Measurements from ENCODE around the gene ATG2B.
"Not testable (repeated sequence)": the region's sequence is repeated elsewhere in the genome, so short reads cannot be mapped to it uniquely, and the experiment has no call there.

Gene ATG2B

GRCh38 chr14:96370528-96370927, 7.4 kb upstream of the ATG2B start:
- no peak for DNase-seq

GRCh38 chr14:96368534-96368933, 5.4 kb upstream of the ATG2B start:
- DNase-seq: no peak
- no peak for ATAC-seq

More at GRCh38 chr14:96370528-96370927, 7.4 kb upstream of the ATG2B start:
- no peak for ATAC-seq

- DNase-seq: no peak
Observed at GRCh38 chr14:96364962-96365361, 1.8 kb upstream of the ATG2B start.

GRCh38 chr14:96363751-96364336, 703 bp upstream of the ATG2B start:
- ATAC-seq (no peak), DNase-seq (peak; percentile 44)

More at GRCh38 chr14:96364962-96365361, 1.8 kb upstream of the ATG2B start:
- no peak for ATAC-seq

- ATAC-seq (peak; percentile 15), DNase-seq (peak; percentile 40)
Observed at GRCh38 chr14:96362071-96362964, 823 bp downstream of the ATG2B start.

GRCh38 chr14:96359959-96360358, 3.2 kb downstream of the ATG2B start:
- no peak for ATAC-seq

GRCh38 chr14:96357216-96357615, 5.9 kb downstream of the ATG2B start:
- DNase-seq (no peak), ATAC-seq (no peak)

More at GRCh38 chr14:96359959-96360358, 3.2 kb downstream of the ATG2B start:
- DNase-seq: no peak

GRCh38 chr14:96354246-96354645, 8.9 kb downstream of the ATG2B start:
- no peak for DNase-seq
- ATAC-seq: no peak

- ATAC-seq (no peak), DNase-seq (no peak)
Observed at GRCh38 chr14:96352708-96353107, 10.4 kb downstream of the ATG2B start.

GRCh38 chr14:96351986-96352385, 11.2 kb downstream of the ATG2B start:
- ATAC-seq: no peak

GRCh38 chr14:96349286-96350075, 13.7 kb downstream of the ATG2B start:
- ATAC-seq (no peak), DNase-seq (no peak)

More at GRCh38 chr14:96351986-96352385, 11.2 kb downstream of the ATG2B start:
- DNase-seq: no peak

- ATAC-seq: not testable (repeated sequence)
Observed at GRCh38 chr14:96347957-96348356, 15.2 kb downstream of the ATG2B start.

GRCh38 chr14:96345669-96346068, 17.5 kb downstream of the ATG2B start:
- ATAC-seq (no peak), DNase-seq (no peak)

More at GRCh38 chr14:96347957-96348356, 15.2 kb downstream of the ATG2B start:
- not testable (repeated sequence) for DNase-seq

- DNase-seq (no peak), ATAC-seq (no peak)
Observed at GRCh38 chr14:96341323-96341722, 21.8 kb downstream of the ATG2B start.

GRCh38 chr14:96338551-96338950, 24.6 kb downstream of the ATG2B start:
- ATAC-seq (no peak), DNase-seq (no peak)

GRCh38 chr14:96324219-96324618, 38.9 kb downstream of the ATG2B start:
- no peak for ATAC-seq
- DNase-seq: no peak

GRCh38 chr14:96320605-96321004, 42.5 kb downstream of the ATG2B start:
- ATAC-seq (no peak), DNase-seq (no peak)

GRCh38 chr14:96318836-96319235, 44.3 kb downstream of the ATG2B start:
- ATAC-seq: no peak
- no peak for DNase-seq

GRCh38 chr14:96316087-96316486, 47.1 kb downstream of the ATG2B start:
- ATAC-seq: no peak
- no peak for DNase-seq

GRCh38 chr14:96310906-96311305, 52.2 kb downstream of the ATG2B start:
- DNase-seq (no peak), ATAC-seq (no peak)

GRCh38 chr14:96309896-96310330, 53.2 kb downstream of the ATG2B start:
- ATAC-seq: no peak
- DNase-seq: no peak

- no peak for ATAC-seq
- no peak for DNase-seq
Observed at GRCh38 chr14:96309133-96309895, 53.8 kb downstream of the ATG2B start.

All from stimulated activated naive CD8-positive, alpha-beta T cell treated with anti-CD3 and anti-CD28 coated beads, Interleukin-15, Interleukin-2, amounts not matched to agents 100 U/mL and 50 U/mL, for 24 hours (primary cell).